Endometrial microvascular endothelial cells (primary cell): ENCODE results near the gene MID1IP1. TPM values are rescaled to one million over a fixed set of nuclear protein-coding genes. Genes with fewer than 3 reads are reported as not detected.

Experiments
- in situ Hi-C: cut with HindIII; loops from 2 replicates; pipeline ENCODE4 v1.10.0; 2017; ENCODE audit warnings: low sequenced_read_pairs, low pct_unique_long_range_greater_than_20kb; ENCODE audit errors: inconsistent ontology term
- total RNA-seq: library from RNA; depleted of rRNA; stranded (reverse); fragments of >200 nt; gene quantifications from one replicate; pipeline ENCODE4 v1.2.3, GENCODE V29; 2015; ENCODE audit errors: inconsistent ontology term

MID1IP1 gene
- 19.4 TPM for total RNA-seq

- in situ Hi-C loops, result no loop called here
These were observed at the start of gene MID1IP1 for GRCh38 chrX:38800981-38801845. Gene MID1IP1, plus strand, starts transcription at chrX:38801459. Its CDS starts 3,488 bp downstream, at chrX:38804947.

- in situ Hi-C loops, result no loop called here
These were observed 47.0 kb upstream of the MID1IP1 start for GRCh38 chrX:38754102-38754790.

- in situ Hi-C loops, result no loop called here
These were observed 46.2 kb upstream of the MID1IP1 start for GRCh38 chrX:38754818-38755718.

- in situ Hi-C loops, result no loop called here
These were observed 40.4 kb upstream of the MID1IP1 start for GRCh38 chrX:38760883-38761282.

GRCh38 chrX:38768079-38768478 is 33.2 kb upstream of the MID1IP1 start:
- in situ Hi-C loops, result no loop called here

- in situ Hi-C loops, result no loop called here
These were observed 31.1 kb upstream of the MID1IP1 start for GRCh38 chrX:38770152-38770551.

GRCh38 chrX:38774249-38774648 is 27.0 kb upstream of the MID1IP1 start:
- in situ Hi-C loops, result no loop called here

GRCh38 chrX:38796946-38797345 is 4.3 kb upstream of the MID1IP1 start:
- in situ Hi-C loops, result no loop called here

- in situ Hi-C loops, result no loop called here
These were observed 2.3 kb upstream of the MID1IP1 start for GRCh38 chrX:38798956-38799355.

- in situ Hi-C loops, result no loop called here
These were observed 1.2 kb upstream of the MID1IP1 start for GRCh38 chrX:38799995-38800580.

- in situ Hi-C loops, result no loop called here
These were observed 2.0 kb downstream of the MID1IP1 start for GRCh38 chrX:38803243-38803587.

GRCh38 chrX:38803588-38804431 is 2.6 kb downstream of the MID1IP1 start:
- in situ Hi-C loops, result no loop called here

GRCh38 chrX:38804432-38804681 is 3.1 kb downstream of the MID1IP1 start:
- in situ Hi-C loops, result no loop called here

GRCh38 chrX:38804682-38805431 is 3.6 kb downstream of the MID1IP1 start:
- in situ Hi-C loops, result no loop called here

GRCh38 chrX:38805432-38806389 is 4.5 kb downstream of the MID1IP1 start:
- in situ Hi-C loops, result no loop called here

GRCh38 chrX:38806875-38807621 is 5.8 kb downstream of the MID1IP1 start:
- in situ Hi-C loops, result no loop called here
